GM19452 (cell line): Measurements from ENCODE around the gene ASGR1.

Experiments
- ATAC-seq: cut with Tn5 transposase; IDR thresholded peaks from one replicate; pipeline ENCODE4 v1.9.1; 2021; ENCODE audit not compliant: unreplicated experiment

ASGR1 gene

DNA sequence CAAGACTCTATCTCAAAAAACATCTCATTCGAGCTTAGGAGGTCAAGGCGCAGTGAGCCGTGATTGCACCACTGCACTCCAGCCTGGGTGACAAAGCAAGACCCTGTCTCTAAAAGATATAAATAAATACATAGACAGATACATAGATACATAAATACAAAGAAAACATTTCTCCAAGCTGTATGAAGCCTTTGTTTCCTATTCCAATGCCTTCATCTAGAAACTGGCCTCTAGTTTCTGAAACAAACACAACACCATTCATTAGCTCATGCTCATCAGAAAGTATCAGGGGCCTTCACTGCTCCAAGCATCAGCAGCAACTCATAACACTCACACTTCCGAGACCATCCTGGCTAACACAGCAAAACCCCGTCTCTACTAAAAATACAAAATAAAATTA lies 54.2 kb downstream of the ASGR1 start:
- no peak for ATAC-seq

DNA sequence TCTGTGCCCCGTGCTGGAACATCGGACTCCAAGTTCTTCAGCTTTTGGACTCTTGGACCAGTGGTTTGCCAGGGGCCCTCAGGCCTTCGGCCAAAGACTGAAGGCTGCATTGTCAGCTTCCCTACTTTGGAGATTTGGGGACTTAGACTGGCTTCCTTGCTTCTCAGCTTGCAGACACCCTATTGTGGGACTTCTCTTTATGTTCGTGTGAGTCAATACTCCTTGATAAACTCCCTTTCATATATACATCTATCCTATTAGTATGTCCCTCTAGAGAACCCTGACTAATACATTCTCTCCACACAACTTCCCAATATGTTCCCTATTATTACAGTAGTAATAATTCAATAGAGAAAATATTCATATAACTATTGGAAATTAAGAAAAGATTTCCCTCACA lies 55.3 kb downstream of the ASGR1 start:
- ATAC-seq, result no peak
